Measurements from ENCODE around the gene CYP1A1. TPM values are rescaled to one million over a fixed set of nuclear protein-coding genes. Genes with fewer than 3 reads are reported as not detected.

Gene CYP1A1
- total RNA-seq, 1 donor: 0.36 TPM

- Histone ChIP-seq H4K20me1 (ENCODE audit: insufficient read depth, low read length) (no peaks in the 10 kb centered on the region), H3K4me2 (ENCODE audit: insufficient read depth, low read length) (no peak overlapping the region), H3K27ac (ENCODE audit: low read depth, low read length) (no peak overlapping the region), H3K9me3 (ENCODE audit: low read depth, low read length) (no peaks in the 10 kb centered on the region), H2AFZ (ENCODE audit: low read length) (no peak overlapping the region), H3K27me3 (ENCODE audit: insufficient read depth, low read length) (peaks cover 7% of the 10 kb centered on the region), H3K36me3 (ENCODE audit: insufficient read depth, low read length) (no peaks in the 10 kb centered on the region), H3K4me1 (ENCODE audit: insufficient read depth, low read length) (no peaks in the 10 kb centered on the region), H3K79me2 (ENCODE audit: insufficient read depth, low read length) (no peaks in the 10 kb centered on the region), H3K4me3 (ENCODE audit: insufficient read depth, low read length) (no peak overlapping the region)
- DNase-seq (ENCODE audit: insufficient read length, low spot score, missing footprints): no peak
- TF ChIP-seq CTCF (IDR thresholded peaks at IDR 0.05; ENCODE audit: extremely low read depth, low read depth, low read length): no peak
Observed at GRCh38 chr15:74750751-74751150, 25.4 kb upstream of the CYP1A1 start.

GRCh38 chr15:74749832-74750231 lies 24.5 kb upstream of the CYP1A1 start:
- no peak overlapping the region for H2AFZ ChIP-seq (ENCODE audit: low read length)
- no peaks in the 10 kb centered on the region for H3K79me2 ChIP-seq (ENCODE audit: insufficient read depth, low read length)
- no peak for DNase-seq (ENCODE audit: insufficient read length, low spot score, missing footprints)
- no peak overlapping the region for H3K27ac ChIP-seq (ENCODE audit: low read depth, low read length)
- no peaks in the 10 kb centered on the region for H3K36me3 ChIP-seq (ENCODE audit: insufficient read depth, low read length)
- no peak for TF ChIP-seq CTCF (IDR thresholded peaks at IDR 0.05; ENCODE audit: extremely low read depth, low read depth, low read length)
- H3K27me3 ChIP-seq (ENCODE audit: insufficient read depth, low read length): peaks cover 7% of the 10 kb centered on the region
- H3K9me3 ChIP-seq (ENCODE audit: low read depth, low read length): no peaks in the 10 kb centered on the region
- no peaks in the 10 kb centered on the region for H3K4me1 ChIP-seq (ENCODE audit: insufficient read depth, low read length)
- no peak overlapping the region for H3K4me3 ChIP-seq (ENCODE audit: insufficient read depth, low read length)
- no peaks in the 10 kb centered on the region for H4K20me1 ChIP-seq (ENCODE audit: insufficient read depth, low read length)
- no peak overlapping the region for H3K4me2 ChIP-seq (ENCODE audit: insufficient read depth, low read length)

GRCh38 chr15:74748322-74748946 lies 23.1 kb upstream of the CYP1A1 start, which contains the start of gene CYP1A2:
Gene CYP1A2, plus strand, starts transcription at chr15:74748845. Its CDS starts 894 bp downstream, at chr15:74749739.
- Histone ChIP-seq H4K20me1 (ENCODE audit: insufficient read depth, low read length) (no peaks in the 10 kb centered on the region), H3K4me3 (ENCODE audit: insufficient read depth, low read length) (no peak within 1 kb of the TSS), H3K36me3 (ENCODE audit: insufficient read depth, low read length) (no peaks in the 10 kb centered on the region), H3K4me2 (ENCODE audit: insufficient read depth, low read length) (no peak within 1 kb of the TSS), H3K27me3 (ENCODE audit: insufficient read depth, low read length) (peaks cover 7% of the 10 kb centered on the region), H3K27ac (ENCODE audit: low read depth, low read length) (no peak within 1 kb of the TSS), H3K79me2 (ENCODE audit: insufficient read depth, low read length) (no peaks in the 10 kb centered on the region), H3K4me1 (ENCODE audit: insufficient read depth, low read length) (no peaks in the 10 kb centered on the region), H3K9me3 (ENCODE audit: low read depth, low read length) (no peaks in the 10 kb centered on the region), H2AFZ (ENCODE audit: low read length) (no peak within 1 kb of the TSS)
- no peak for DNase-seq (ENCODE audit: insufficient read length, low spot score, missing footprints)
- no peak for TF ChIP-seq CTCF (IDR thresholded peaks at IDR 0.05; ENCODE audit: extremely low read depth, low read depth, low read length)

- no peak overlapping the region for H3K4me3 ChIP-seq (ENCODE audit: insufficient read depth, low read length)
- H2AFZ ChIP-seq (ENCODE audit: low read length): no peak overlapping the region
- no peaks in the 10 kb centered on the region for H3K79me2 ChIP-seq (ENCODE audit: insufficient read depth, low read length)
- H4K20me1 ChIP-seq (ENCODE audit: insufficient read depth, low read length): no peaks in the 10 kb centered on the region
- H3K27ac ChIP-seq (ENCODE audit: low read depth, low read length): no peak overlapping the region
- H3K4me1 ChIP-seq (ENCODE audit: insufficient read depth, low read length): no peaks in the 10 kb centered on the region
- TF ChIP-seq CTCF (IDR thresholded peaks at IDR 0.05; ENCODE audit: extremely low read depth, low read depth, low read length): no peak
- no peak for DNase-seq (ENCODE audit: insufficient read length, low spot score, missing footprints)
- peaks cover 2% of the 10 kb centered on the region for H3K27me3 ChIP-seq (ENCODE audit: insufficient read depth, low read length)
- no peaks in the 10 kb centered on the region for H3K36me3 ChIP-seq (ENCODE audit: insufficient read depth, low read length)
- H3K4me2 ChIP-seq (ENCODE audit: insufficient read depth, low read length): no peak overlapping the region
- H3K9me3 ChIP-seq (ENCODE audit: low read depth, low read length): peaks cover 2% of the 10 kb centered on the region
Observed at GRCh38 chr15:74746389-74746788, 21.1 kb upstream of the CYP1A1 start.
